ENCODE measurements around the gene RASSF5.

DNA sequence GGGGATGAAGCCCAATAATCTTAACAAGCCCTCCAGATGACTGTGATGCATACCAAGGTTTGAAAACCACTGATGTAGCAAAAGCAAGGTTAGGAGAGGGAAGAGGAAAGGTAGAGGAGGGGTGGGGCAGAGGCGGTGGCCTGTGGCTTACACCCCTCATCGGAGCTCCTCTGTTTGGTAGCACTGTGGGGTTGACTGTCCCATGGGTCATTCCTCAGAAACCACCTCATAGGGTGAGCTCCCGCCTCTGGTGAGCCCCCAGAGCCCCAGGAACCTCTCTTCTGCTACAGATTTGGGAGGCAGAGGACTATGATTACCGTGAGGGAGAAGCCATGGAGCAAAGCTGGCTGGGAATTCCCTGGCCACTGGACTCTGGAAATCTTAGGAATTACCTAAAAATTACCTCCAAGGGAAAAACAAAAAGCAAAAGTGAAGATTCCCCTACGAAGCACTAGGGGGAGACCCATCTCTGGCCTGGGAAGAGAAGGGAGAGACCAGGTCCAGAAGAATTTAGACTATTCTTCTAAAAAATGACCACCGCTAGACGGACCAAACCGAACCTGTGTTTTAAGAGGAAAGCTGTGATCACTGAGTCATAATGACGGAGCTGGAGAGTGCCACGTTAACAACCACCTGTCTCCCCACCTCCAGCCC is 1.5 kb upstream of the RASSF5 start:
- TF ChIP-seq, protein P1, sequence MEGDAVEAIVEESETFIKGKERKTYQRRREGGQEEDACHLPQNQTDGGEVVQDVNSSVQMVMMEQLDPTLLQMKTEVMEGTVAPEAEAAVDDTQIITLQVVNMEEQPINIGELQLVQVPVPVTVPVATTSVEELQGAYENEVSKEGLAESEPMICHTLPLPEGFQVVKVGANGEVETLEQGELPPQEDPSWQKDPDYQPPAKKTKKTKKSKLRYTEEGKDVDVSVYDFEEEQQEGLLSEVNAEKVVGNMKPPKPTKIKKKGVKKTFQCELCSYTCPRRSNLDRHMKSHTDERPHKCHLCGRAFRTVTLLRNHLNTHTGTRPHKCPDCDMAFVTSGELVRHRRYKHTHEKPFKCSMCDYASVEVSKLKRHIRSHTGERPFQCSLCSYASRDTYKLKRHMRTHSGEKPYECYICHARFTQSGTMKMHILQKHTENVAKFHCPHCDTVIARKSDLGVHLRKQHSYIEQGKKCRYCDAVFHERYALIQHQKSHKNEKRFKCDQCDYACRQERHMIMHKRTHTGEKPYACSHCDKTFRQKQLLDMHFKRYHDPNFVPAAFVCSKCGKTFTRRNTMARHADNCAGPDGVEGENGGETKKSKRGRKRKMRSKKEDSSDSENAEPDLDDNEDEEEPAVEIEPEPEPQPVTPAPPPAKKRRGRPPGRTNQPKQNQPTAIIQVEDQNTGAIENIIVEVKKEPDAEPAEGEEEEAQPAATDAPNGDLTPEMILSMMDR (IDR thresholded peaks at IDR 0.05; ENCODE audit: borderline replicate concordance, extremely low read depth, low read length, poor library complexity, severe bottlenecking), result peak; percentile 42
- TF ChIP-seq EZH2 (IDR thresholded peaks at IDR 0.05; ENCODE audit: borderline replicate concordance, low read depth, low read length, severe bottlenecking), result no peak

All from DND-41 (cell line).